Bronchial epithelial cell (primary cell): ENCODE results near the gene ODR4. TPM values are rescaled to one million over a fixed set of nuclear protein-coding genes. Genes with fewer than 3 reads are reported as not detected.
"Not testable (repeated sequence)": the region's sequence is repeated elsewhere in the genome, so short reads cannot be mapped to it uniquely, and the experiment has no call there.

Experiments used
- DNase-seq: peaks from one replicate; pipeline ENCODE4 v3.0.0-alpha.2; 2010; ENCODE audit warnings: low read depth
- FAIRE-seq: peaks from 2 replicates; lab custom pipeline; 2011; peaks lifted over from hg19 to GRCh38; lab: Jason Lieb, UNC
- H3K27me3 ChIP-seq: 2 replicates; pipeline ENCODE4 v1.5.1; 2011; ENCODE audit warnings: low read length; ENCODE audit not compliant: control insufficient read depth, insufficient read depth
- H3K36me3 ChIP-seq: 2 replicates; pipeline ENCODE4 v1.5.1; 2011; ENCODE audit warnings: low read length; ENCODE audit not compliant: control insufficient read depth, insufficient read depth
- H3K4me3 ChIP-seq: 2 replicates; pipeline ENCODE4 v1.5.1; 2011; ENCODE audit warnings: mild to moderate bottlenecking, low read depth, low read length, control low read depth
- total RNA-seq: library from RNA; depleted of rRNA; stranded (reverse); fragments of >200 nt; gene quantifications from 2 replicates; pipeline ENCODE4 v1.2.1, GENCODE V29; 2014
- TF ChIP-seq, protein P1 (sequence below): IDR thresholded peaks from 2 replicates; pipeline ENCODE4 v1.5.1; 2011; ENCODE audit warnings: mild to moderate bottlenecking, moderate library complexity, low read length, control low read depth, inconsistent platforms; ENCODE audit not compliant: insufficient read depth, severe bottlenecking

Gene ODR4
- total RNA-seq, 1 donor from 2014 or later, result 21.9 TPM

DNA sequence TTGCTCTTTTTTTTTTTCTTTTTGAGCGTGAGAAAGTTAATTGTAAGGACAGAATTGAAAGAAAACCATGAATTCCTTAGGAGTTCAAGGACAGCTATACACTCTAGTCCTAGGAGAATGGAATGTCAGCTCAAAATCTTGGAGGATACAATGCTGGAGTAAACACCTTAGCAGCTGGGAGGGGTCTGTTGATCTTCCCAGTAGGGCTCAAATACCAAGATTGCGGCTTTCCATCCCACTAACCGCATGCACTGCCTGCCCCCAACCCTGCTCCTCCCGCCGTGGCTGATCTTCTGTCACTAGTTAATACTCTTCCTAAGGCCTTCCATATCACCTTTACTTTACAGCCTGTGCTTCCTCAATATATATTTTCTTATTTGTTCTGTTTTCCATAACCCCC, 87.9 kb downstream of the ODR4 start:
- no peak overlapping the region for H3K4me3 ChIP-seq
- DNase-seq (no peak), FAIRE-seq (no peak)

DNA sequence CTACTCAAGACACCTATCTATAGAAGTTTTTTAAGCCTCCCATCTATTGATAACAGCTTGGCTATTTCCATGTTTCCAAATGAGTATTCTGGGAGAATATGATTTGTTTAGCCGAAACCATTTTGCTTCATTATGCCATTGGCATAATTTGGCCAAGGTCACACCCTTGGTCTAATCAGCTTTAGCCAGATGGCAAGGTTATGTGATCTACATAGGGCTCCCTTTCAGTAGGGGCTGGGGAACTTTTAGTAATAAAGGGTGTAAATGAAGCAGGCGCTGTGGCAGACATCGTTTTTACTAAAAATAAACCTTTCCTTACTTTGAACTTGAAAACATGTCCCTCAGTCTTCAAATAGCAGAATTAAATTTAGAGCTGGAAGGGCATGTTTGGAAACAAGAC, 88.3 kb downstream of the ODR4 start:
- Histone ChIP-seq H3K27me3 (no peaks in the 10 kb centered on the region), H3K36me3 (no peaks in the 10 kb centered on the region), H3K4me3 (no peak overlapping the region)
- DNase-seq (no peak), FAIRE-seq (no peak)
- TF ChIP-seq, protein P1, sequence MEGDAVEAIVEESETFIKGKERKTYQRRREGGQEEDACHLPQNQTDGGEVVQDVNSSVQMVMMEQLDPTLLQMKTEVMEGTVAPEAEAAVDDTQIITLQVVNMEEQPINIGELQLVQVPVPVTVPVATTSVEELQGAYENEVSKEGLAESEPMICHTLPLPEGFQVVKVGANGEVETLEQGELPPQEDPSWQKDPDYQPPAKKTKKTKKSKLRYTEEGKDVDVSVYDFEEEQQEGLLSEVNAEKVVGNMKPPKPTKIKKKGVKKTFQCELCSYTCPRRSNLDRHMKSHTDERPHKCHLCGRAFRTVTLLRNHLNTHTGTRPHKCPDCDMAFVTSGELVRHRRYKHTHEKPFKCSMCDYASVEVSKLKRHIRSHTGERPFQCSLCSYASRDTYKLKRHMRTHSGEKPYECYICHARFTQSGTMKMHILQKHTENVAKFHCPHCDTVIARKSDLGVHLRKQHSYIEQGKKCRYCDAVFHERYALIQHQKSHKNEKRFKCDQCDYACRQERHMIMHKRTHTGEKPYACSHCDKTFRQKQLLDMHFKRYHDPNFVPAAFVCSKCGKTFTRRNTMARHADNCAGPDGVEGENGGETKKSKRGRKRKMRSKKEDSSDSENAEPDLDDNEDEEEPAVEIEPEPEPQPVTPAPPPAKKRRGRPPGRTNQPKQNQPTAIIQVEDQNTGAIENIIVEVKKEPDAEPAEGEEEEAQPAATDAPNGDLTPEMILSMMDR, result no peak

More for the DNA sequence above, 87.9 kb downstream of the ODR4 start:
- Histone ChIP-seq H3K27me3 (no peaks in the 10 kb centered on the region), H3K36me3 (no peaks in the 10 kb centered on the region)
- TF ChIP-seq, protein P1, result no peak

DNA sequence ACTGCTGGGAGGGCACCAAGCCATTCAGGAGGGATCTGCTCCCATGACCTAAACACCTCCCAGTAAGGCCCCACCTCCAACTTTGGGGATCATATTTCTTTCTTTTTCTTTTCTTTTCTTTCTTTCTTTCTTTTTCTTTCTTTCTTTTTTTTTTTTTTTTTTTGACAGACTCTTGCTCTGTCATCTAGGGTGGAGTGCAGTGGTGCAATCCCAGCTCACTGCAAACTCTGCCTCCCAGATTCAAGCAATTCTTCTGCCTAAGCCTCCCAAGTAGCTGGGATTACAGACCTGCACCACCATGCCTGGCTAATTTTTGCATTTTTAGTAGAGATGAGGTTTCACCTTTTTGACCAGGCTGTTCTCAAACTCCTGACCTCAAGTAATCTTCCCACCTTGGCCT, 89.9 kb downstream of the ODR4 start:
- not testable (repeated sequence) for H3K27me3 ChIP-seq, H3K36me3 ChIP-seq, FAIRE-seq, DNase-seq, H3K4me3 ChIP-seq

GRCh38 chr1:186465946-186466345, 90.3 kb downstream of the ODR4 start:
- DNase-seq (no peak), FAIRE-seq (no peak)
- Histone ChIP-seq H3K27me3 (no peaks in the 10 kb centered on the region), H3K4me3 (no peak overlapping the region), H3K36me3 (no peaks in the 10 kb centered on the region)
- TF ChIP-seq, protein P1, result no peak

Other genes starting within 250 kb of the ODR4 start
- not detected in 2 replicates for gene PRG4, start 79.6 kb upstream of the ODR4 start, total RNA-seq
- 36.6 and 45.2 TPM in 2 replicates for gene TPR, start 585 bp upstream of the ODR4 start, total RNA-seq
- not detected in 2 replicates for gene PDC, start 85.3 kb downstream of the ODR4 start, total RNA-seq